Measurements from ENCODE around the gene SAMD11.
"Not testable (repeated sequence)": the region's sequence is repeated elsewhere in the genome, so short reads cannot be mapped to it uniquely, and the experiment has no call there.

The SAMD11 gene

DNA sequence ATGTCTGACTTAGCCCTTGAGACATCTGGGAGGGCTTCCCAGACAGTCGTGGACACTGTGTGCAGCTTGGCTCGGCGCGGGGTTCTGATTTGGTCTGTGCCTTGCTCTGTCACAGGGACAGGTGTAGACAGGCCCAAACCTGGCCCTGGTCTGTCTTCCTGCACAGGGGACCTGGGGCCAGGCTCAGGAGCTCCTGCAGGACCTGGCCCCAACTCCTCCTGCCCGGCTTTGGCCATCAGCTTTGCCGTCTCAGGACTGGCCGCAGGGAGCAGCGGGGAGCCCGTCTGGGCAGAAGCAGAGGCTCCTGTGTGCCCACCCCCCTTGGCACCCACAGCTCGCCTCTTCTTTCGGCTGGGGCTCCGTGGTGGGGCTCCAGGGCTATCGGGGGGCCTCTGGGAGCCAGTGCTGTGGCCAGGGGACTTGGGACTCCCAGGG lies 56.4 kb downstream of the SAMD11 start:
- no peak for DNase-seq

DNA sequence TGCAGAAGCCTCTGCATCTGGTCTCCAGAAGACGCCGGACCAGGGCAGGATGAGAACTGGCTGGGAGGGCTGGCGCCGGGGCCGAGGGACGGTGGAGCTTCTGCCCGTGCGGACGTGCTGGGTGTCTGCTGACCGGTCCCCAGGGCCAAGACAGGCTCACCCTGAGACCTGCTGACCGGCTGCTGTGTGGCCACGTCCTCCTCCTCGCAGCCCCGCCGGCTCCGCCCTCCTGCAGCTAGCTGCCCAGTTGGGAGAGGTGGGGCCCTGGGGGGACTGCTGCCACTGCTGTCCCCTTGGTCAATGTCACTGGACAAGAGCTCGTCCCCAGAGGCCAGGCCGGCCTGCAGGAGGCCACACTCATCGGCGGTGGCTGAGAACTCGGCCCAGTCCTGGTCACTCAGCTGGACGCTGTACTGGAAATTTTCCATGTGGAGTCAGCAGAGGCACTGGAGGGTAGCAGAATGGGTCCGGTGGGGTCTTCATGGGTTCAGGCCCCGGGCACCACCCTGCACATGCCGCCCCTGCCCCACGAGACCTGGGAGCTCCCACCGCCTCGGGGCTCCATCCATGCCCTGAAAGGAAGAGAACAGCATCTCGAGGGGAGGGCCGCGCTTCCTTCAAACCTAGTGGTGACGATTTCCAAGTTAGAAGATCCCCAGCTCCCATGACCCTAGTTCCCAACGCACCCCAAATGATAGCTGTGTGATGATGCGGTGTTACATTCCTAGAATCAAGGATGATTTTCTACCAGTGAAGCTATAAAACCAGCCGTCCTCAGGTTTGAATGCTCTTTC lies 57.1 kb downstream of the SAMD11 start:
- DNase-seq, result no peak

DNA sequence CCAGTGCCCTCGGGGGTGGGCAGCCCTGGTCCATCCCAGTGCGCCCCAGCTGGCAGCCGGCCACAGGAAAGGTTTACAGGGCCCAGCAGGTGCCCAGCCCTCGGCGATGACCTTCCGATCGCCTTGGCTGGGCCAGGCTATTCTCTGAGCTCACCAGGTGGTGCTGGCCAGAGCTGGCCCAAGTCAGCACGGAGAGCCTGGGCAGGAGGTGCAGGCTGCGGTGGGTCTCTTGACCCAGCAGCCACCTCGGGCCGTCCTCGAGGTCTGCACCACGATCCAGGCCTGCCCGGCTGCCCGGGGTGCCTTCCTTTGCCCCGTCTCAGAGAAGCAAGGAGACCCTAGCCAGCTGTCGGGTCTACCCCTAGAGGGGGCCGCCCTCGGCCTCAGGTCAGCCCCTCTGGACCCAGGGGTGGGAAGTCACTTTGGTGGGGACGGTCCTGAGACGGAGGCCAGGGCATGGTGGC lies 57.8 kb downstream of the SAMD11 start:
- no peak for DNase-seq

DNA sequence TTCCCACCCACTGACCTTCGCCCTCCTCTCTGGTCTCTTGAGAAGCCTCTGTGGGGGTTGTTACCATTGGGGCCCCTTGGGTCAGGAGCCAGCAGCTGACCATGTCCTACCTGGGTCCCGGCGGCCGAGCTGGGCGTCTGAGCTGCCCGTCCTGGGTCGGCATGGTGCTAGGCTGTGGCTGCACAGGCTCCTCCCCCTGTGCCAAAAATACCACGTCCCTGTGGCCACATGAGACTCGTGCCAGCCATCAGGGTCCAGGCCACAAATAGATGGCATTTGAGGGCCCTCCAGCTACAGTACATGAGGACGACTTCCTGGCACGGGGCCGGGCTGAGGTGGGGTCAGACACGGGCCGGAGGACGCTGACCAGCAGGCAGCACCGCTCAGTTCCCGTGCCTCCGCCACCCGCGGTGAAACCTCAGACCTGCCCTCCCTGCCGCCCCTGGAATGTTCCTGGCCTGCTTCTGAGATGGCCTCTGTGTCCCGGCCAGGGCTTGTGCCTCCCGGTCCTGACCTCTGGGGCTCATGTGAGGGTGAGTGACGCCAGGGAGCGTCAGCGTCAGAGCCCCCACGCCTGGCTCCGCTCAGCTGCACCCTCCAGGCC lies 58.3 kb downstream of the SAMD11 start, which contains the start of gene PERM1:
TSS of gene PERM1 (minus strand) at position 139 of the 604 bp plus-strand sequence. CDS start 1,064 bp downstream, outside the sequence.
- no peak for DNase-seq

DNA sequence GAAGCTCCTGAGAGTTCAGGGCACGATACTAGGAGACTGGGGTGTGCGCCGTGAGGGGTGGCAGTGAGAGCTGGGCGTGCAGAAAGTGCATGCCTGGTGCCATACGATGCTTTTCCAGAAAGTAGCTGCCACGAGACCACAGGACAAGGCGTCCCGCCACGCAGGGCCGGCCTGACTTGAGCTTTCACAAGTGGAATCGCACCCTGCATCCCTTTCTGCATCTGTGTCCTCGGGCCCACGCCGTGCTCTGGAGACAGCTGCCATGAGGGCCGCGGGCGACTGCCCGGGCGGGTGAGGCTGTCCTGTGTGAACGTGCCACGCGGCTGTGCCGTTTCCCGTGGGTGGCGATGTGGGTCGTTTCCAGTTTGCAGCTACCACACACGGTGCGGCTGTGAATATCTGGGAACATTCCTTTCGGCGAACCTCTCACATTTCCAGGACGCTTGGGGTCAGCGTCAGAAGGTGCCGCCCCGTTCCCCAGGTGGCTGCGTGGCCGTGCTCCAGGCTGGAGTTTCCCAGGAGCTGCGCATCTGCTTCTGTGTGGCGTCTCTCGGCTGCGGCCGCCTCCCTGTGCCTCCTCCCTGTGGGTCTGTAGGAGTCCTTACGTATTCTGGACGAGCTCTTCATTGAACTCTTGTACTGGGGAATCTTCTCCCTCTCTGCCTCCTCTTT lies 59.2 kb downstream of the SAMD11 start:
- no peak for DNase-seq

DNA sequence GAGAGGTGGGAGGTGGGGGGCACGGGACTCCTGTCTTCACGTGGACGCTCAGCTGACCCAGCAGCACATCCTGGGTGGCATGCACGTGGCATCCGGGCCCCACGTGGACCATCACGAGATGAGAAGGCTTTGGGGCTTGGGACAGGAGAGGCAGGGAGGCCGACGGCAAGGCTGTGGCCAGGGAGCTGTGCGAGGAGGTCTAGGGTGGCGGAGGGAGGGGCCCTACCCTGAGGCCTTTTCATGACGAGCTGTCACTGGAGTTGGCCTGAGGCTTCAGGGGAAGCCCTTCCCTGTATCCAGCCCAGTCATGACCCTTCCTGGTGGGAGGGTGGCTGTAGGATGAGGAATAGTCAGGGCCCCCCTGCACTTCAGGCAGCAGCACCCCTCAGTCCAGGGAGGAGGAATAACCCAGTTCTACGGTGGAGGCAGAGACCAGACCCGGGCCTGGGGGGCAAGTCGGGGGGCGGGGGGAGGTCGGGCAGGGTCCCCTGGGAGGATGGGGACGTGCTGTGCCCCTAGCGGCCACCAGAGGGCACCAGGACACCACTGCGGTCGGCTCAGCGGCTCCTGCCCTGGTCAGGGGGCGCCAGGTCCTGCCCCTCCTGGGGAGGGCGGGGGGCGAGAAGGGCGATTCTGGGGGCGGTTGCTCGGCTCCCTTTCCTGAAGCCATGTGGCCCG lies 60.2 kb downstream of the SAMD11 start:
- DNase-seq, result no peak

DNA sequence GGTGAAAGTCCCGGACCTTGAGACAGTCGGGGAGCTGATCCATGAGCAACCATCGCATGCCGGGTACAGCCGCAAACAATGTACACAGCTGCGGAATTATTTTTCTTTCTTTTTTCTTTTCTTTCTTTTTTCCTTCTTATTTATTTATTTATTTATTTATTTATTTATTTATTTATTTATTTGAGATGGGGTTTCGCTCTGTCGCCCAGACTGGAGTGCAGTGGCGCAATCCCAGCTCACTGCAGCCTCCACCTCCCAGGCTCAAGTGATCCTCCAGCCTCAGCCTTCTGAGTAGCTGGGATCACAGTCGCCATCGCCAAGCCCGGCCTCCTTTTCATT lies 60.7 kb downstream of the SAMD11 start:
- DNase-seq, result no peak

DNA sequence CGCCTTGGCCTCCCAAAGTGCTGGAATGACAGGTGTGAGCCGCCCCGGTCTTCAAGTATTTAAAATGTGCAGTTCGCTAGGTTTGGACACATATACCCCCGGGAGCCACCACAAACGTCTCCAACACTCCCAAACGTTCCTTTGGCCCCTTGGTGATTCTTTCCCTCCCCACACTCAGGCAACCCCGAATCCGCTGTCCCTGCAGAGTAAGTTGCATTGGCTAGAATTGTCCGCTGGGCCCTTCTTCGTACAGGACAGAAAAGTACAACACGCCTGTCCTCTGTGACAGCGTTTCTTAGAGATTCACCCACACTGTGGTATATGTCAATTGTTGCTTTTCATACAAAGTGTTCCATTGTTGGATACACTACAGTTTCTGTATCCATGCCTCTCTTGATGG lies 61.4 kb downstream of the SAMD11 start:
- DNase-seq, result no peak

DNA sequence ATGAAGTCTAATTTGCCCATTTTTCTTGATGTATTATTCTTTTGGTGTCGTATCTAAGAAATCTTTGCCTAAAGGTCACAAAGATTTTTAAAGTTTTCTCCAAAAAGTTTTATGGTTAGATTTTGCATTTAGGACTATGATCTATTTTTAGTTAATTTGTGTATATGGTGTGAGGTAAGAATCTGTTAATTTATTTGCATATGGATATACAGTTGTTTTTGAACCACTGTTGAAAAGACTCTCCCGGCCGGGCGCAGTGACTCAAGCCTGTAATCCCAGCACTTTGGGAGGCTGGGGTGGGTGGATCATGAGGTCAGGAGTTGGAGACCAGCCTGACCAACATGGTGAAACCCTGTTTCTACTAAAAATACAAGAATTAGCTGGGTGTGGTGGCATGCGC lies 64.3 kb downstream of the SAMD11 start:
- DNase-seq, result not testable (repeated sequence)

DNA sequence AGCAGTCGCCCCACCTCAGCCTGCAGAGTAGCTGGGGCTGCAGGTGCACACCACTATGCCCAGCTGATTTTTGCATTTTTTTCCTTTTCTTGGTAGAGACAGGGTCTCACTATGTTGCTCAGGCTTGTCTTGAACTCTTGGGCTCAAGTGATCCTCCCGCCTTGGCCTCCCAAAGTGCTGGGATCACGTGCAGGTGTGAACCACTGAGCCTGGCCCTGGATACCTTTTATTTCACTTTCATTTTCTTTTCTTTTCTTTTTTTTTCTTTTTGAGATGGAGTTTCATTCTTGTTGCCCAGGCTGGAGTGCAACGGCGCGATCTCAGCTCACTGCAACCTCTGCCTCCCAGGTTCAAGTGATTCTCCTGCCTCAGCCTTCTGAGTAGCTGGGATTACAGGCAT lies 67.6 kb downstream of the SAMD11 start:
- not testable (repeated sequence) for DNase-seq

DNA sequence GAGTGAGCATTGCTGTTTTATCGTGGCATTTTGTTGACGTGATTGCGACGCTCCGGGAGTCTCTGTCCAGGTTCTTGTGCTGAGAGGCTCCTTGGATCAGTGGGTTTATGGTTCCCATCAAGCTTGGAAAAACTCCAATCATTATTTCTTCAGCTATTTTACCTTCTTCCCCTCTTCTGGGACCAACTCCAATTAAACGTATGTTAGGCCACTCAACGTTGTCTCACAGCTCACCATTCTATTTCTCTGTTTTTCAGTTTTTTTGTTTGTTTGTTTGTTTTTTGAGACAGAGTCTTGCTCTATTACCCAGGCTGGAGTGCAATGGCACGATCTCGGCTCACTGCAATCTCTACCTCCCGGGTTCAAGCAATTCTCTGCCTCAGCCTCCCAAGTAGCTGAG lies 68.2 kb downstream of the SAMD11 start:
- DNase-seq, result no peak

DNA sequence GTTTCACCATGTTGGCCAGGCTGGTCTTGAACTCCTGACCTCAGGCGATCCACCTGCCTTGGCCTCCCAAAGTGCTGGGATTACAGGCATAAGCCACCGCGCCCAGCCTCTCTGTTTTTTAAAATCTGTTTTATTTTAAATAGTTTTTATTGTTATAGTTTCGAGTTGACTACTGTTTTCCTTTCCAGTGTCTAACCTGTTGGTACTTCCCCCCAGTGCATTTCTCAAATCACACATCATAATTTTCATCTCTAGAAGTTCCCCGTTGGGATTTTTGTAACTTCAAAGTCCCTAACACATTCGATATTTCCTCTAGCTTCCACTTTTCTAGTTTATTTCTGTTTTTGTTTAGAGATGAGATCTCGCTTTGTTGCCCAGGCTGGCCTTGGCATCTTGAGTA lies 68.6 kb downstream of the SAMD11 start:
- no peak for DNase-seq

DNA sequence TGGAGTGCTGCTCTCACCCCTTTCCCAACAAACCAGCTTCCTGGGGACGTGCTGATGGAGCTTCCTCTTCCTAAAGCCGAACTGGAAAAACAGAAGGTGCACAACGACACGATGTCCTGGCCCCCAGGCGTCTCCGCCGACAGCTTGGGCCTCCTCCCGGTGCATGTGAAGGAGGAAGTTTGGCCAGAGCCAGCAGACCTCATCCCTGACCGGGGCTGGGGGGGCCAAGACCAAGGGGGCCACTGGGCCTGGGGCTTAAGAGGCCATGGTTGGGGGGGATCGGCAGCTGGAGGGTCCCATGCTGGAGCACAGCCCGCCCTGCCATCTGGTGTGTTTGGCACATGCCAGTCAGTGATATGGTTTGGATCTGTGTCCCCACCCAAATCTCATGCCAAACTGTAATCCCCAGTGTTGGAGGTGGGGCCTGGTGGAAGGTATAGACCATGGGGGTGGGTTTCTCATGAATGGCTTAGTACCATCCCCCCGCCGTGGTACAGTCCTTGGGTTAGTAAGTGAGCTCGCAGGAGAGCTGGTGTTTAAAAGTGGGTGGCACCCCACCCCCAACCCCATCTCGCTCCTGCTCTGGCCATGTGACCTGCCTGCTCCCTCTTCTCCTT lies 69.8 kb downstream of the SAMD11 start:
- DNase-seq, result no peak
